ENCODE data around the gene SPACA4.

The SPACA4 gene

DNA sequence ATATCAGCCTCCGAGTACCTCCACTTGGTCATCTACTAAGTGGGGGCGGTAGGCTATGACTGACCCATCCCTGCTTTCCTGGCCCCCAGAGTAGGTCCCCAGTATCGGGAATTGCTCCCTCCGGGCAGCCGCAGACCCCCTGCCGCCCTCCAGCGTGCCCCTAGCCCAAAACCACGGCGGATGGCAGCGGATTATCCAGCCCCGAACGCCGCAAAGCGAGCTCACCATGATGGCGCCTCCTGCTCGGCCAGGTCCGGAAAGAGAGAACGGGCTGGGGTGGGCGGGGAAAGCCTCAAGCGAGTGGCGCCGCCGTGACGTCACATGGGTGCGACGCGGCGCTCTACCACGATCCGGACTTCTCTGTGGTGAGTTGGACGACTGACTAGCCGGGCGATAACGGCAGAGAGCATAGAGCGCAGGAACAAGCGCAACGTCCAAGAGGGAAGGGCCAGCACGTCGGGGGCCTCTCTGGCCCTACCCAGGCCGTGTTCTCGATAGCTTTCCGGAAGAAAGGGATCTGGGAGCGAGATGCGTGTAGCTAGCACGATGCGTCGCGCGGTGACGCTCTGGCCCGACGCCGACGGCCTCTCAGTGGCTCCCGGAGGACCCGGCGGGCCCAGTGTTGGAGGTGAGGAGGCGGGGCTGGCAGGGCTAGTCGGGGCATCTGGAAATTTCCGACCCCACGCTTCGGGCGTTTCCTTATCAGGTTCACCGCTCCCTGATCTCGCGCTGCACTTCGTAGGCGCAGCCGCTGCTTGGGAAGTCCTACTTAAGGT lies 12.6 kb downstream of the SPACA4 start, which contains the start of the genes RPL18 and SPHK2:
TSS of gene RPL18 (minus strand) at position 263 of the 776 bp plus-strand sequence. CDS start at position 228, 35 bp downstream.
TSS of gene SPHK2 (plus strand) at position 591 of the 776 bp plus-strand sequence. CDS start 1,009 bp downstream, outside the sequence.
- DNase-seq (ENCODE audit: low read depth in 2 of 2): peak; percentile 100
- TF ChIP-seq, protein P1, sequence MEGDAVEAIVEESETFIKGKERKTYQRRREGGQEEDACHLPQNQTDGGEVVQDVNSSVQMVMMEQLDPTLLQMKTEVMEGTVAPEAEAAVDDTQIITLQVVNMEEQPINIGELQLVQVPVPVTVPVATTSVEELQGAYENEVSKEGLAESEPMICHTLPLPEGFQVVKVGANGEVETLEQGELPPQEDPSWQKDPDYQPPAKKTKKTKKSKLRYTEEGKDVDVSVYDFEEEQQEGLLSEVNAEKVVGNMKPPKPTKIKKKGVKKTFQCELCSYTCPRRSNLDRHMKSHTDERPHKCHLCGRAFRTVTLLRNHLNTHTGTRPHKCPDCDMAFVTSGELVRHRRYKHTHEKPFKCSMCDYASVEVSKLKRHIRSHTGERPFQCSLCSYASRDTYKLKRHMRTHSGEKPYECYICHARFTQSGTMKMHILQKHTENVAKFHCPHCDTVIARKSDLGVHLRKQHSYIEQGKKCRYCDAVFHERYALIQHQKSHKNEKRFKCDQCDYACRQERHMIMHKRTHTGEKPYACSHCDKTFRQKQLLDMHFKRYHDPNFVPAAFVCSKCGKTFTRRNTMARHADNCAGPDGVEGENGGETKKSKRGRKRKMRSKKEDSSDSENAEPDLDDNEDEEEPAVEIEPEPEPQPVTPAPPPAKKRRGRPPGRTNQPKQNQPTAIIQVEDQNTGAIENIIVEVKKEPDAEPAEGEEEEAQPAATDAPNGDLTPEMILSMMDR (IDR thresholded peaks at IDR 0.05; ENCODE audit: low read depth, low read length): no peak
- H3K4me3 ChIP-seq (replicated peaks in 1 of 2; ENCODE audit: low read depth in 2 of 2, low read length in 2 of 2): peak within 1 kb of the TSS; percentile 66 to 69

DNA sequence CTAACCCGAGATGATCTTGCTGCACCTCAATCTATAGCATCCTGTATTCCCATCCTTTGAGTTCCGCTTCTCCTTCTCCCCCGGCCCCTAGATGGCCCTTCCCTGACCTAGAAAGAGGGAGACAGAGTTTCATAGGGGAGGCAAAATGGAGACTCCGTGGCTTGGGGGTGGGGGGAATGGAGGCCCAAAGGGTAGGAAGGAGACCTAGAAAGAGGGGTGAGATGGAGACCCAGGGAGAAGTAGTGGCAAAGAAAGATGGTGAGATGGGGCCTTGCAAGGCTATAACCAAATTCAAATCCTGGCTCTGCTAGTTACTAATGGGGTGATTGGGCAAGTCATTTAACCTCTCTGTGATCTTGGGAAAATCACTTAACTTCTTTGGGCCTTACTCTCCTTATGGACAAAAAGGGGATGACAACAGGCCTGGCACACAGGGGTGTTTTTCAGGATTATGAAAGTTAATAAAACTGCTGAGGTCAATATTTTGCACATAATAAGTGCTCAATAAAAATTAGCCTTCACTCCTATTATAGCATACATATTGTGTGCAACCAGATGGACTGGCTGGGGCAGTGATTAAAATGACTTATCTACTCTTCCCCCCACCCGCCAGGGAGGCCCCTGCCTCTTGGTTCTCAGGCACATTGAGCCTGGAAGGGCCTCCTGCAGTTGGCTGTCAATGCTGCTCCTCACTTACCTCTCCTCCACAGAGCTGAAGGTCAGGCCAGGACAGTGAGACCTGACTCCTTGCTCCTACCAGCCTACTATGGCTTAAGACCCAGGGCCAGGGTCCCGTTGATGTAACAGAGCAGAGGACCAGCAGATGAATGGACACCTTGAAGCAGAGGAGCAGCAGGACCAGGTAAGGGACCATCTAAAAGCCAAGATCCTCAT lies 13.4 kb downstream of the SPACA4 start:
- TF ChIP-seq, protein P1 (IDR thresholded peaks at IDR 0.05; ENCODE audit: low read depth, low read length): no peak
- peak in 1 of 2 donors; percentile 52 for DNase-seq (ENCODE audit: low read depth in 2 of 2)
- peak overlapping the region; percentile 53 to 66 for H3K4me3 ChIP-seq (replicated peaks in 1 of 2; ENCODE audit: low read depth in 2 of 2, low read length in 2 of 2)

DNA sequence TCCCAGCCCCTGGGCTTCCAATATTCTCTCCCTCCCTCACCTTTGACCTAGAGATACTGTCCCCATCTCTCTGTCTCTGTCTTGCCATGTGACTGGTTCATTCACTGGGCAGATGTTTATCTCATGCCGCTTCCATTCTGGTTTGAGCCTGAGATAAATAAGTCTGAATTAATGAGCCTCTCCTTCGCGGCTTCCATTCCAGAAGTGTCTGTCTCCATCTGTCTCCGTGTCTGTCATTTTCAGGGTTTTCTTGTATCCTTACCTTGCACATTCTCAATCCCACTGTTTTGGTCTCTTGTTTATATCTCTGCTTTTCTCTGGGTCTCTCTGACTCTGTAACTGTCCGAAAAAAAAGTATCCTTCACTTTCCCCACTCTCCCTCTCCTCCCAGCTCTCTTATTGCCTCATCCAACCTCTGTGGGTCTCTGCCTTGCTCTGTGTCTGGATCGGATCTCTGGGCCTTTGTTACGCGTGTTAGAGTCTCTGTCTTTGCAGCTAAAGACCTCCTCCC lies 17.1 kb downstream of the SPACA4 start:
- TF ChIP-seq, protein P1 (IDR thresholded peaks at IDR 0.05; ENCODE audit: low read depth, low read length): no peak
- peak overlapping the region; percentile 9 to 41 for H3K4me3 ChIP-seq (replicated peaks in 1 of 2; ENCODE audit: low read depth in 2 of 2, low read length in 2 of 2)

DNA sequence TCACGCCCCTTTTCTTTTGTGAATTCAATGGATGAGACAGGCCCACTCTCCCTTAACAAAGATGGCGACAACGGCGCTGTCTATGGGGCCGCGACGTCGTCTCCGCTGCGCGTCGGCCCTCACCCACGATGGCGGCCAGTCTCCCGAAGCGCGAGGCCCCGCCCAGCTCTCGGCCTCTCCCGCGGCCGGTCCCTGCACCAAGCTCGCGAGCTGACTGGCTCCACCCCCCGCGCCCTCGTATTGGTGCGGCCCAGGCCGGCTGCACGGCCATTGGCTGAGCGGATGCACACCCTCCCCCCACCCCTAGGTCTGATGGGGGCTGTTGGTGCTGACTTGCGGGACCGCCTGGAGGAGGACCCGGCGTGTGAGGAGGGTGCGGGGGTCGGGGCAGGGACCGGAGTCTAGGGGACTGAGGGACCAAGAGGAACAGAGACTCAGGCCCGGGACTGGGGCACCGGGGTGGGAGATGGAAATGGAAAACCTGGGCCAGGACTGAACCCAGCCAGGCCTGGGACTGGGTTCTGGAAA lies 17.6 kb downstream of the SPACA4 start:
- H3K4me3 ChIP-seq (replicated peaks in 1 of 2; ENCODE audit: low read depth in 2 of 2, low read length in 2 of 2): peak overlapping the region; percentile 44 to 56
- DNase-seq (ENCODE audit: low read depth in 2 of 2): peak; percentile 97 to 99
- TF ChIP-seq, protein P1 (IDR thresholded peaks at IDR 0.05; ENCODE audit: low read depth, low read length): no peak

More for the DNA sequence above, 17.1 kb downstream of the SPACA4 start:
- DNase-seq (ENCODE audit: low read depth in 2 of 2): no peak

DNA sequence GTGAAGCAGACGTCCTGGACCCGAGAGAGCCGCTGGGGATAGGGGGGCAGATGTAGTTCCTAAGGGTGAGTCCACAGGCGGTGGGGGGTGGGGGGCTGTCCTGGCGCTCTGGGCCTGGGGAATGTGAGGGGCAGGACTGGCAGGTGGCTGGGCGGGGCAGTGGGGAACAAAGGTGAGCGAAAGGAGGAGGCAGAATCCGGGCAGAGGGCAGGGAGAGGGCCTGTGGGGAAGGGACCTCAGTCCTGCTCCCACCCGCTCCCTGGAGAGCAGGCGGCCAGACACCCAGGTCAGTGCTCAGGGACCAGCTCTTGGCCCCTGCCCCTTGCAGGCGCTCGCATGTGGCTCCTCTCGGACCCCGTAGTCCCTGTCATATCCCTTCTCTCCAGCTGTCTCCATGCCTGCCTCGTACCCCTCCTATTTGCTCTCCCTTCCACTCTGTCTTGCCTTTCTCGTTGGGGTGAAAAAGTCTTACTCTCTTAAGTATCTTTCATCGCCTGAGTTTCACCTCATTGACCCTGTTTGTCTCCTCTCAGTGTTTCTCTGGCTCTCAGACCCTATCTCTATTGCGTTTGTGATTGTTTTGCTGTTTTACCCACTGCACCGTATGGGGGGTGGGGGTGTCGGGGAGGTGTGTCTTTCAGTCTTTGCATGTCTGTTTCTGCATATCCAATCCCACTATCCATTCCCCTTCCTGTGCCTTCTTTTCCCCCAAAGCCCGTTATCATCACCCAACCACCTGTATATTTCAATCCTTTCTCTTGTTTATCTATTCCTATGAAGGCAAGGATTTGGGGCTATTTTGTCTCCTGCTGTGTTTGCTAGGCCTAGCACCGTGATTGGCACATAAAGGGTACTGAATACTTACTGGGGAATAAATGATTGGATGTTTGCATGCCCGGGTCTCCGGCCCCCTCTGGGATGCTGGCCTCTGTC lies 18.5 kb downstream of the SPACA4 start:
- DNase-seq (ENCODE audit: low read depth in 2 of 2): no peak
- peak overlapping the region; percentile 44 to 56 for H3K4me3 ChIP-seq (replicated peaks in 1 of 2; ENCODE audit: low read depth in 2 of 2, low read length in 2 of 2)
- TF ChIP-seq, protein P1 (IDR thresholded peaks at IDR 0.05; ENCODE audit: low read depth, low read length): no peak
